K562 (cell line): ENCODE data around the gene NAV2. TPM values are rescaled to one million over a fixed set of nuclear protein-coding genes. Genes with fewer than 3 reads are reported as not detected.

Experiments
- ATAC-seq: fragments of 200-7000 bp; cut with Tn5 transposase; 3 replicates; pipeline ENCODE4 v1.9.1; 2020; ENCODE audit warnings: moderate library complexity
- BruUV-seq: library from RNA; stranded (reverse); fragments of 400-500 nt; replicated peaks from 2 replicates; lab custom pipeline; 2021; lab: Mats Ljungman, UMichigan
- CTCF ChIA-PET: fragments of 300-600 bp; formaldehyde crosslinking; extraction: SDS; loops from one replicate; lab custom pipeline; 2021; ENCODE audit warnings: low intra/inter-chr PET ratio; lab: Yijun Ruan, JAX
- POLR2A ChIA-PET: fragments of 300-600, 350-650 bp; sonication (Branson Sonifier 250); formaldehyde crosslinking; extraction: SDS; loops from one replicate; lab custom pipeline; 2021; ENCODE audit warnings: antibody characterized with exemption, inconsistent platforms; lab: Yijun Ruan, JAX
- DNase-seq, 4 experiments: peaks; one replicate each; pipeline versions ENCODE4 v3.0.0 to v3.0.0-alpha.2; 2011 to 2018; ENCODE audit warnings: low spot score in 3 of 4, mixed read lengths in 3 of 4; ENCODE audit errors: extremely low read depth in 1 of 4
- FAIRE-seq: peaks from 2 replicates; lab custom pipeline; 2011; peaks lifted over from hg19 to GRCh38; lab: Jason Lieb, UNC
- H2AFZ ChIP-seq: 2 replicates; pipeline ENCODE4 v1.6.0; 2011; ENCODE audit warnings: low read depth, low read length, control low read depth, inconsistent platforms
- H3K27ac ChIP-seq: fragments of 200-600 bp; 3 replicates; pipeline ENCODE4 v1.8.0; 2011; ENCODE audit warnings: low read depth, mild to moderate bottlenecking, control low read depth, inconsistent platforms, low read length, moderate library complexity, mixed read lengths; ENCODE audit errors: extremely low read depth
- H3K27me3 ChIP-seq, 2 experiments: fragments of 300-600 bp in 1 of 2; 2 replicates in 1 of 2; 3 replicates in 1 of 2; pipeline versions ENCODE4 v1.6.0 to v1.8.0; 2011; ENCODE audit warnings: inconsistent platforms in 2 of 2, low read length in 2 of 2, mild to moderate bottlenecking in 1 of 2, mixed read lengths in 1 of 2, moderate library complexity in 1 of 2; ENCODE audit not compliant: control insufficient read depth in 2 of 2, insufficient read depth in 2 of 2
- H3K36me3 ChIP-seq: fragments of 300-600 bp; 3 replicates; pipeline ENCODE4 v1.8.0; 2011; ENCODE audit warnings: mild to moderate bottlenecking, low read length, inconsistent platforms; ENCODE audit not compliant: control insufficient read depth, insufficient read depth
- H3K4me1 ChIP-seq, 2 experiments: fragments of 200-600 bp in 1 of 2; replicated peaks in 1 of 2; 2 replicates in 1 of 2; 3 replicates in 1 of 2; pipeline versions ENCODE4 v1.5.1 to v1.8.0; 2011; ENCODE audit warnings: inconsistent platforms in 2 of 2, low read length in 2 of 2, mild to moderate bottlenecking in 1 of 2, mixed read lengths in 1 of 2, moderate library complexity in 1 of 2; ENCODE audit not compliant: control insufficient read depth in 2 of 2, insufficient read depth in 2 of 2
- H3K4me2 ChIP-seq: 2 replicates; pipeline ENCODE4 v1.6.1; 2011; ENCODE audit warnings: low read length, control low read depth, inconsistent platforms, mixed read lengths; ENCODE audit not compliant: insufficient read depth
- H3K4me3 ChIP-seq: fragments of 200-600 bp; sonication (generic), shearing (Covaris generic); 2 replicates; pipeline ENCODE4 v1.5.1; 2016; ENCODE audit warnings: control low read depth, inconsistent platforms
- H3K79me2 ChIP-seq: fragments of 200-600 bp; 3 replicates; pipeline ENCODE4 v1.8.0; 2011; ENCODE audit warnings: low read length, inconsistent platforms; ENCODE audit not compliant: control insufficient read depth, insufficient read depth
- H3K9ac ChIP-seq, 2 experiments: 2 replicates each; pipeline versions ENCODE4 v1.6.0 to v1.6.1; 2011; ENCODE audit warnings: low read depth in 2 of 2, low read length in 2 of 2, control low read depth in 1 of 2, inconsistent platforms in 1 of 2, mild to moderate bottlenecking in 1 of 2, mixed read lengths in 1 of 2; ENCODE audit not compliant: insufficient read depth in 1 of 2
- H3K9me1 ChIP-seq: one replicate; pipeline ENCODE4 v1.6.0; 2011; ENCODE audit warnings: inconsistent platforms, mild to moderate bottlenecking, low read length, moderate library complexity; ENCODE audit not compliant: control insufficient read depth, insufficient read depth
- H3K9me3 ChIP-seq: replicated peaks from 2 replicates; pipeline ENCODE4 v1.5.1; 2011; ENCODE audit warnings: low read depth, low read length, inconsistent platforms; ENCODE audit not compliant: control insufficient read depth, insufficient read depth
- H4K20me1 ChIP-seq: replicated peaks from 2 replicates; pipeline ENCODE4 v1.6.1; 2011; ENCODE audit warnings: low read length, inconsistent platforms, mixed read lengths; ENCODE audit not compliant: control insufficient read depth, insufficient read depth
- ARID4B ChIP-seq: sonication (generic); formaldehyde crosslinking; IDR thresholded peaks from 2 replicates; pipeline ENCODE4 v1.8.0; 2022; ENCODE audit warnings: mild to moderate bottlenecking, missing genetic modification reagents
- GABPB1 ChIP-seq: sonication (generic); formaldehyde crosslinking; IDR thresholded peaks from 2 replicates; pipeline ENCODE4 v1.8.0; 2022; ENCODE audit warnings: mild to moderate bottlenecking, missing genetic modification reagents
- GTF2F1 ChIP-seq: IDR thresholded peaks from 2 replicates; pipeline ENCODE4 v1.6.1; 2011; ENCODE audit warnings: low read depth, low read length, improper control_type of control experiment
- HNRNPK ChIP-seq: fragments of 200-400 bp; formaldehyde crosslinking; IDR thresholded peaks from one replicate; pipeline ENCODE4 v1.6.1; 2018; ENCODE audit warnings: mild to moderate bottlenecking, low read depth, low read length; ENCODE audit not compliant: poor library complexity, severe bottlenecking
- HNRNPL ChIP-seq: fragments of 200-400 bp; formaldehyde crosslinking; IDR thresholded peaks from 2 replicates; pipeline ENCODE4 v1.6.1; 2017; ENCODE audit warnings: low read depth, mild to moderate bottlenecking, low read length
- LEF1 ChIP-seq: fragments of 450-650 bp; IDR thresholded peaks from 2 replicates; pipeline ENCODE4 v1.6.1; 2016; ENCODE audit warnings: mild to moderate bottlenecking
- NR2F6 ChIP-seq: fragments of 450-650 bp; formaldehyde crosslinking; IDR thresholded peaks from 2 replicates; pipeline ENCODE4 v1.4.0; 2020; ENCODE audit warnings: mild to moderate bottlenecking
- RNF2 ChIP-seq: sonication (generic); IDR thresholded peaks from 2 replicates; pipeline ENCODE4 v1.6.1; 2016
- VEZF1 ChIP-seq: fragments of 200-800 bp; sonication (Bioruptor generic); IDR thresholded peaks from 2 replicates; pipeline ENCODE4 v1.6.1; 2017; ENCODE audit warnings: missing genetic modification characterization, missing compliant biosample characterization
- ZBTB26 ChIP-seq: fragments of 450-650 bp; formaldehyde crosslinking; IDR thresholded peaks from 2 replicates; pipeline ENCODE4 v1.4.0; 2022; ENCODE audit warnings: missing genetic modification characterization
- ZBTB7A ChIP-seq: IDR thresholded peaks from 2 replicates; pipeline ENCODE4 v1.6.1; 2011; ENCODE audit warnings: low read depth, mild to moderate bottlenecking, low read length, moderate library complexity, borderline replicate concordance; ENCODE audit not compliant: control insufficient read depth
- ZNF175 ChIP-seq: fragments of 200-800 bp; sonication (Bioruptor generic); IDR thresholded peaks from 2 replicates; pipeline ENCODE4 v1.6.1; 2016; ENCODE audit warnings: low read depth, mild to moderate bottlenecking, missing genetic modification characterization, missing compliant biosample characterization
- ZNF347 ChIP-seq: fragments of 450-650 bp; formaldehyde crosslinking; IDR thresholded peaks from 2 replicates; pipeline ENCODE4 v1.4.0; 2020; ENCODE audit warnings: low read depth, mild to moderate bottlenecking, moderate library complexity
- ZNF445 ChIP-seq: fragments of 250-450 bp; sonication (Bioruptor Pico); IDR thresholded peaks from 2 replicates; pipeline ENCODE4 v1.4.0; 2020; ENCODE audit warnings: low read depth, mild to moderate bottlenecking, moderate library complexity
- ZNF57 ChIP-seq: fragments of 450-650 bp; formaldehyde crosslinking; IDR thresholded peaks from 2 replicates; pipeline ENCODE4 v1.4.0; 2020; ENCODE audit warnings: mild to moderate bottlenecking, moderate library complexity
- ZNF695 ChIP-seq: fragments of 450-650 bp; formaldehyde crosslinking; IDR thresholded peaks from 2 replicates; pipeline ENCODE4 v1.4.0; 2020; ENCODE audit warnings: mild to moderate bottlenecking, moderate library complexity
- WGBS: fragments of 100-300 bp; shearing (Covaris generic); methylation state at CpG from one replicate; pipeline ENCODE4 v1.1.6; 2016; ENCODE audit warnings: low coverage, mixed read lengths; ENCODE audit not compliant: insufficient coverage; ENCODE audit errors: missing lambda C conversion rate; 5-methylcytosine and 5-hydroxymethylcytosine counted together
- in situ Hi-C: fragments of 300-500 bp; cut with MboI; formaldehyde crosslinking; loops from 4 replicates; pipeline ENCODE4 v1.15.0; 2018; ENCODE audit warnings: inconsistent platforms, mixed read lengths
- intact Hi-C: fragments of 100-400 bp; cut with micrococcal nuclease; formaldehyde crosslinking; loops from 2 replicates; pipeline ENCODE4 v1.14.2; 2022
- polyA plus RNA-seq, 8 experiments: library from polyadenylated mRNA; depleted of rRNA in 4 of 8; stranded (reverse) in 5 of 8; unstranded in 3 of 8; fragments of >200 nt; fragmentation: Nextera tagmentation in 2 of 8; fragmentation: Illumina TruSeq in 1 of 8; extraction: Ambion mirVana in 2 of 8; extraction: Trizol in 1 of 8; gene quantifications; 2 replicates each; pipeline versions ENCODE4 v1.2.1 to v1.2.3, GENCODE V29; 2011 to 2014; ENCODE audit warnings: inconsistent platforms in 1 of 8, missing spikeins in 1 of 8
- total RNA-seq, 7 experiments: library from RNA; depleted of rRNA in 6 of 7; stranded (reverse); fragments of >200 nt in 6 of 7; fragmentation: Illumina TruSeq in 2 of 7; extraction: Trizol in 2 of 7; gene quantifications; 2 replicates each; pipeline versions ENCODE4 v1.2.1 to v1.2.3, GENCODE V29; 2011 to 2021; ENCODE audit warnings: low replicate concordance in 1 of 7

The NAV2 gene
- total and polyA plus RNA-seq, 9 of the 15 experiments (the other 6 are each of a cell fraction or from before 2014, with no cell fraction given) = 0.03 to 0.35 (median 0.05) TPM

- WGBS = 30% methylated on average over 4 of the region's 4 CpGs
- Histone ChIP-seq H3K9me3 (no peaks in the 10 kb centered on the region), H3K9ac (no peak overlapping the region), H3K36me3 (no peaks in the 10 kb centered on the region), H2AFZ (no peak overlapping the region), H4K20me1 (no peaks in the 10 kb centered on the region), H3K9me1 (no peaks in the 10 kb centered on the region), H3K4me2 (no peak overlapping the region), H3K27me3 (peaks cover 12 to 13% of the 10 kb centered on the region in 2 experiments), H3K4me3 (no peak overlapping the region), H3K27ac (no peak overlapping the region), H3K4me1 (no peaks in the 10 kb centered on the region; a peak in 2 of 5 replicates), H3K79me2 (no peaks in the 10 kb centered on the region)
- ATAC-seq (no peak), FAIRE-seq (no peak), DNase-seq (no peak)
- intact Hi-C loops = loop anchor here (5.0 to 10.0 kb wide), 2 partner anchors 79 to 661 kb away; no protein-coding TSS in a partner anchor
- ChIA-PET CTCF (interaction anchor here (1.1 to 3.5 kb wide), 3 partner anchors 20 to 178 kb away, joined by 3 to 29 read pairs (median 7); no protein-coding TSS in a partner anchor), POLR2A (interaction anchor here (1.0 kb wide), 1 partner anchor 180 kb away, joined by 4 read pairs; no protein-coding TSS in a partner anchor)
- BruUV-seq = no TSS peak
- in situ Hi-C loops = no loop called here
- no peak for TF ChIP-seq HNRNPK
- no peak for TF ChIP-seq ZBTB7A
- TF ChIP-seq ZNF57 (CRISPR knock-in tag) = no peak
- TF ChIP-seq HNRNPL = no peak
- TF ChIP-seq RNF2 = no peak
- no peak for TF ChIP-seq ARID4B (CRISPR knock-in tag)
- TF ChIP-seq ZNF175 (CRISPR knock-in tag) = no peak
- no peak for TF ChIP-seq GTF2F1
- no peak for TF ChIP-seq NR2F6 (CRISPR knock-in tag)
- TF ChIP-seq GABPB1 = no peak
- TF ChIP-seq ZBTB26 = no peak
- TF ChIP-seq ZNF445 (CRISPR knock-in tag) = no peak
- no peak for TF ChIP-seq VEZF1 (CRISPR knock-in tag)
- TF ChIP-seq ZNF347 (CRISPR knock-in tag) = no peak
- no peak for TF ChIP-seq LEF1
- TF ChIP-seq ZNF695 (CRISPR knock-in tag) = no peak
Observed at GRCh38 chr11:19953336-19953735, 240.7 kb downstream of the NAV2 start.
